ENCODE results near the gene HSD17B14. TPM values are rescaled to one million over a fixed set of nuclear protein-coding genes. Genes with fewer than 3 reads are reported as not detected.

The HSD17B14 gene
- total and polyA plus RNA-seq, 2 of the 13 experiments (the other 11 are each of a cell fraction or from before 2014, with no cell fraction given) = 0.58 to 1.2 TPM

- TF ChIP-seq ZBTB46 (CRISPR knock-in tag; IDR thresholded peaks at IDR 0.05; ENCODE audit: borderline replicate concordance) = no peak
- no peak for TF ChIP-seq NFE2L1 (CRISPR knock-in tag; IDR thresholded peaks at IDR 0.05; ENCODE audit: borderline replicate concordance)
- TF ChIP-seq NR2F6 (IDR thresholded peaks at IDR 0.05) = peak; percentile 73
- TF ChIP-seq NR2F6 (CRISPR knock-in tag; IDR thresholded peaks at IDR 0.05) = peak; percentile 78
- TF ChIP-seq HCFC1 (IDR thresholded peaks at IDR 0.05; ENCODE audit: low read depth, low read length) = 0 out of 2 replicates have a peak, but pooled peaks have one; percentile 25
- TF ChIP-seq ZNF260 (CRISPR knock-in tag; IDR thresholded peaks at IDR 0.05; ENCODE audit: borderline replicate concordance, low read depth) = no peak
- peak; percentile 49; the same call in 1 of the 2 replicates for TF ChIP-seq ZNF143 (CRISPR knock-in tag; IDR thresholded peaks at IDR 0.05)
- no peak for TF ChIP-seq GPN1 (CRISPR knock-in tag; IDR thresholded peaks at IDR 0.05; ENCODE audit: borderline replicate concordance)
- no peak for TF ChIP-seq CCAR2 (optimal IDR thresholded peaks at IDR 0.05; ENCODE audit: low read depth, low read length)
- no peak for TF ChIP-seq RBAK (CRISPR knock-in tag; IDR thresholded peaks at IDR 0.05)
- TF ChIP-seq PITX1 (CRISPR knock-in tag; IDR thresholded peaks at IDR 0.05) = peak; percentile 62; the same call in 1 of the 2 replicates
- no peak for TF ChIP-seq MNT (IDR thresholded peaks at IDR 0.05)
- TF ChIP-seq ZNF75D (CRISPR knock-in tag; IDR thresholded peaks at IDR 0.05; ENCODE audit: borderline replicate concordance) = no peak
- no peak for TF ChIP-seq ZNF557 (CRISPR knock-in tag; IDR thresholded peaks at IDR 0.05)
- no peak for TF ChIP-seq ASH2L (IDR thresholded peaks at IDR 0.05; ENCODE audit: insufficient read length, low read depth, low read length)
- no peak for TF ChIP-seq POLR2G (IDR thresholded peaks at IDR 0.05; ENCODE audit: low read depth, low read length)
- no peak for TF ChIP-seq CERS6 (CRISPR knock-in tag; IDR thresholded peaks at IDR 0.05)
- 0 out of 2 replicates have a peak, but pooled peaks have one; percentile 47 for TF ChIP-seq ZNF772 (CRISPR knock-in tag; IDR thresholded peaks at IDR 0.05)
- no peak for TF ChIP-seq RFX1 (IDR thresholded peaks at IDR 0.05)
- no peak for TF ChIP-seq TAF15 (IDR thresholded peaks at IDR 0.05; ENCODE audit: low read depth, low read length, poor library complexity, severe bottlenecking)
- TF ChIP-seq KAT8 (CRISPR knock-in tag; IDR thresholded peaks at IDR 0.05) = no peak
- TF ChIP-seq CAMTA2 (CRISPR knock-in tag; IDR thresholded peaks at IDR 0.05; ENCODE audit: borderline replicate concordance) = no peak
- no peak for TF ChIP-seq HDAC6 (IDR thresholded peaks at IDR 0.05; ENCODE audit: low read depth, low read length)
- no peak for TF ChIP-seq CEBPZ (IDR thresholded peaks at IDR 0.05; ENCODE audit: low read length)
- peak; percentile 64; the same call in 1 of the 2 replicates for TF ChIP-seq REPIN1 (CRISPR knock-in tag; IDR thresholded peaks at IDR 0.05; ENCODE audit: borderline replicate concordance, low read depth)
- TF ChIP-seq GTF3A (CRISPR knock-in tag; conservative IDR thresholded peaks at IDR 0.05) = no peak
Measured at GRCh38 chr19:48835734-48836088, 580 bp downstream of the HSD17B14 start (continued).

All from HepG2 (cell line).